Transverse colon (tissue), 4 donors: ENCODE results near the gene GRIN3B. TPM values are rescaled to one million over a fixed set of nuclear protein-coding genes. Genes with fewer than 3 reads are reported as not detected.

Source experiments
- DNase-seq: peaks from one replicate; pipeline ENCODE4 v3.0.0-alpha.2; 2019
- H3K27ac ChIP-seq, 4 donors: fragments of 200-600 bp; sonication (generic); 2 replicates each; pipeline ENCODE4 v1.5.1; 2016 to 2018; ENCODE audit warnings: inconsistent platforms in 4 of 4
- H3K27me3 ChIP-seq: fragments of 200-600 bp; sonication (generic); 2 replicates; pipeline ENCODE4 v1.5.1; 2017; ENCODE audit warnings: inconsistent platforms
- H3K36me3 ChIP-seq, 4 donors: fragments of 200-600 bp; sonication (generic); 2 replicates each; pipeline ENCODE4 v1.5.1; 2017 to 2019; ENCODE audit warnings: inconsistent platforms in 4 of 4
- H3K4me1 ChIP-seq, 4 donors: fragments of 200-600 bp; sonication (generic); 2 replicates each; pipeline ENCODE4 v1.5.1; 2017 to 2020; ENCODE audit warnings: inconsistent platforms in 4 of 4
- H3K4me3 ChIP-seq, 4 donors: fragments of 200-600 bp; sonication (generic); 1 replicate in 1 of 4; 2 replicates in 3 of 4; pipeline versions ENCODE4 v1.5.1 to v1.6.1; 2017 to 2019; ENCODE audit warnings: inconsistent platforms in 4 of 4
- H3K9me3 ChIP-seq, 2 donors: fragments of 200-600 bp; sonication (generic); 2 replicates each; pipeline ENCODE4 v1.5.1; 2017 to 2019; ENCODE audit warnings: inconsistent platforms in 2 of 2
- EP300 ChIP-seq: sonication (generic); formaldehyde crosslinking; IDR thresholded peaks from one replicate; pipeline ENCODE4 v1.6.1; 2017; ENCODE audit warnings: antibody characterized with exemption, low read depth
- POLR2A ChIP-seq: fragments of 450-650 bp; IDR thresholded peaks from one replicate; pipeline ENCODE4 v1.6.1; 2016; ENCODE audit warnings: antibody characterized with exemption, mild to moderate bottlenecking, moderate library complexity
- POLR2AphosphoS5 ChIP-seq, 3 donors: sonication (generic); formaldehyde crosslinking; IDR thresholded peaks; one replicate each; pipeline ENCODE4 v1.6.1; 2016; ENCODE audit warnings: antibody characterized with exemption in 3 of 3
- WGBS, 2 donors: methylation state at CpG; one replicate each; pipeline ENCODE4 v1.1.5; 2018; ENCODE audit warnings: low coverage in 1 of 2; 5-methylcytosine and 5-hydroxymethylcytosine counted together
- in situ Hi-C, 4 donors: fragments of 200-750 bp; cut with MboI; loops; one replicate each; pipeline versions ENCODE4 v1.15.0 to v1.15.1; 2017; ENCODE audit warnings: low sequenced_read_pairs in 3 of 4, low pct_ligation_motif_present in 1 of 4, low pct_unique_long_range_greater_than_20kb in 1 of 4
- intact Hi-C: fragments of 100-400 bp; cut with DNase I; formaldehyde crosslinking; loops from one replicate; pipeline ENCODE4 v1.15.1; 2023; ENCODE audit warnings: low total_unique reads
- total RNA-seq, 4 donors: library from RNA; depleted of rRNA; stranded (reverse); fragments of >200 nt; gene quantifications; one replicate each; pipeline ENCODE4 v1.1.0, GENCODE V29; 2016
- TF ChIP-seq, protein P1 (sequence below), 5 experiments: fragments of 200-600 bp in 3 of 5; fragments of 450-650 bp in 2 of 5; sonication (generic) in 3 of 5; IDR thresholded peaks; 1 replicate in 2 of 5; 2 replicates in 3 of 5; pipeline ENCODE4 v1.5.1; 2016 to 2017; ENCODE audit warnings: antibody characterized with exemption in 5 of 5, inconsistent platforms in 3 of 5, mild to moderate bottlenecking in 2 of 5, moderate library complexity in 1 of 5

The GRIN3B gene
- total RNA-seq, 4 donors from 2014 or later = 1.6 TPM; not detected in 3

DNA sequence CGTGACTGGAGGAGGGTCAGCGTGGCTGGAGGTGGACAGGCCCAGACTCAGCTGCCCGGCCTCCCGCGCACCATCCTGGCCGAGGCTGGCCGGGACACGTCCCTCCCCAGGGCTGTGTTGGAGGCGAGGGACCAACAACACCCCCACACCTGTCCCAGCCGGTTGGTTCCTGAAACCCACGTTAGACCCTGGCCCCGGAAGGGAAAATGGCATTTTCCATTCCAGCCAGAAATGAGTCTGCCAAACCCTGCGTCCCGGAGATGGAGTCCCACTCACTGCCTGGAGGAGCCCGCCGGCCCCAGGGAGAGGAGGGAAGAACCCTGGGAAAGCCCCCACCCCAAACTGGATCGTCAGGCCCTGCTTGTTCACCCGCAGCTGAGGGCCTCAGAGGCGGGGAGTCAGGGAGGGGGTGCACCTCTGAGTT lies 20.9 kb upstream of the GRIN3B start:
- no peak for DNase-seq
- in situ Hi-C loops (loop anchor here in 1 of 4 donors (25.0 kb wide), 1 partner anchor 117 kb away; the partner anchor contains the start of genes CFD and ELANE), intact Hi-C loops (loop anchor here (10.0 kb wide), 1 partner anchor 215 kb away; no protein-coding TSS in a partner anchor)
- no peak for TF ChIP-seq POLR2A
- TF ChIP-seq EP300 = no peak
- WGBS, 2 donors = 76% methylated on average over 19 of the region's 19 CpGs; no CpG with 5 or more reads in 1 of the 2 donors
- Histone ChIP-seq H3K27me3 (peaks cover 6% of the 10 kb centered on the region), H3K27ac (no peak overlapping the region), H3K36me3 (no peaks in the 10 kb centered on the region), H3K9me3 (no peaks in the 10 kb centered on the region), H3K4me3 (no peak overlapping the region), H3K4me1 (peaks cover 11 to 17% (median 15%) of the 10 kb centered on the region in 4 donors)

DNA sequence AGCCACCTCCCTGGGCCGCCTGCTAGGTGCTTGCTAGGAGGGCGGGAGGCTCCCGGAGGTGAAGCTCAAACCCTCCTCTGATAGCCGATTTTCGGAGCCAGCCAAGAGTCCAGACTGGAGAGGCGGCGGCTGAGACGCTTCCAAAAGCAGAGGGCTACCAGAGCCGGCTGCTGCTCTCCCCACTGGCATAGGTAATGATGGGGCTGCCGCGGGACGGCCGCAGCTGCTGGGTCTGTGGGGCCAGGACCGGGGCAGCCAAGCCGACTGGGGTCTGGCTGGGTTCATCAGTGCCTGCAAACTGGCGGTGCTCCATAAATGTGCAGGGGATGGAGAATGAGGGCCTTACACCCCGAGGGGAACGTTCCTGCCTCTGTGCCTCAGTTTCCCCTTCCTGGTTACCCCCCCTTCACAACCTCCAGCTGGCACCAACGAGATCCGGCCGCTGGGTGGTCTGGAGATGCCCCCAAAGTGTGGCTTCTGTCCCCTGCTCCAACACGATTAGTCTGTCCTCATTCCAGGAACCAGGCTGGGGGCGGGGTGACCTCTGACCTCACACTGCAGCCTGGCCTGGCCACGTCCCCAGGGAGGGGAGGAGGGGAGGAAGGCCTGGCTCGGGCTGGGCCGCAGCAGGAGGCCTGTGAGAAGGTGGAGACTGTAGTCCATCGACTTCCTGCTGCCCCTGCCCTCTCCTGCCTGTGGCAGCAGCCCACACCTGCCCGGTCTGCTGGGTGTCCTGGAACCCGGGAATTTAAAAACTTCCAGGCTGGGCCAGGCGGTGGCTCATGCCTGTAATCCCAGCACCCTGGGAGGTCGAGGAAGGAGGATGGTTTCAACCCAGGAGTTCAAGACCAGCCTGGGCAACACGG lies 19.9 kb upstream of the GRIN3B start:
- no peaks in the 10 kb centered on the region for H3K36me3 ChIP-seq
- WGBS, 2 donors = 38% methylated on average over 32 of the region's 32 CpGs; no CpG with 5 or more reads in 1 of the 2 donors
- peaks cover 11 to 25% (median 22%) of the 10 kb centered on the region in 4 donors for H3K4me1 ChIP-seq
- H3K9me3 ChIP-seq = no peaks in the 10 kb centered on the region
- DNase-seq = no peak
- TF ChIP-seq POLR2AphosphoS5 (IDR thresholded peaks at IDR 0.05) (no peak), POLR2A (no peak), EP300 (no peak)
- TF ChIP-seq, protein P1, sequence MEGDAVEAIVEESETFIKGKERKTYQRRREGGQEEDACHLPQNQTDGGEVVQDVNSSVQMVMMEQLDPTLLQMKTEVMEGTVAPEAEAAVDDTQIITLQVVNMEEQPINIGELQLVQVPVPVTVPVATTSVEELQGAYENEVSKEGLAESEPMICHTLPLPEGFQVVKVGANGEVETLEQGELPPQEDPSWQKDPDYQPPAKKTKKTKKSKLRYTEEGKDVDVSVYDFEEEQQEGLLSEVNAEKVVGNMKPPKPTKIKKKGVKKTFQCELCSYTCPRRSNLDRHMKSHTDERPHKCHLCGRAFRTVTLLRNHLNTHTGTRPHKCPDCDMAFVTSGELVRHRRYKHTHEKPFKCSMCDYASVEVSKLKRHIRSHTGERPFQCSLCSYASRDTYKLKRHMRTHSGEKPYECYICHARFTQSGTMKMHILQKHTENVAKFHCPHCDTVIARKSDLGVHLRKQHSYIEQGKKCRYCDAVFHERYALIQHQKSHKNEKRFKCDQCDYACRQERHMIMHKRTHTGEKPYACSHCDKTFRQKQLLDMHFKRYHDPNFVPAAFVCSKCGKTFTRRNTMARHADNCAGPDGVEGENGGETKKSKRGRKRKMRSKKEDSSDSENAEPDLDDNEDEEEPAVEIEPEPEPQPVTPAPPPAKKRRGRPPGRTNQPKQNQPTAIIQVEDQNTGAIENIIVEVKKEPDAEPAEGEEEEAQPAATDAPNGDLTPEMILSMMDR (IDR thresholded peaks at IDR 0.05) = no peak
- no peak overlapping the region for H3K4me3 ChIP-seq
- in situ Hi-C loops (loop anchor here (5.0 to 25.0 kb wide), 5 partner anchors 56 to 216 kb away; partner anchors contain the start of genes CFD (in 2 of the 4), ELANE (in 2 of the 4) and ARID3A (in 1 of the 4)), intact Hi-C loops (loop anchor here (5.0 kb wide), 1 partner anchor 123 kb away; the partner anchor contains the start of gene CFD)
- H3K27me3 ChIP-seq = peaks cover 6% of the 10 kb centered on the region
- H3K27ac ChIP-seq = no peak overlapping the region

- TF ChIP-seq POLR2A (no peak), POLR2AphosphoS5 (IDR thresholded peaks at IDR 0.05) (no peak)
- TF ChIP-seq, protein P1 (IDR thresholded peaks at IDR 0.05) = peak in 4 of 5 experiments; percentile 85 to 97 (median 92)
- Histone ChIP-seq H3K27ac (peak overlapping the region; percentile 83 to 94 (median 88)), H3K9me3 (no peaks in the 10 kb centered on the region), H3K36me3 (no peaks in the 10 kb centered on the region), H3K4me3 (peak overlapping the region in 3 of 4 donors; percentile 22 to 47 (median 27)), H3K27me3 (peaks cover 6% of the 10 kb centered on the region), H3K4me1 (peaks cover 11 to 27% (median 22%) of the 10 kb centered on the region in 4 donors)
- 1% methylated on average over 33 of the region's 46 CpGs; no CpG with 5 or more reads in 1 of the 2 donors for WGBS, 2 donors
- intact Hi-C loops (loop anchor here (1.0 to 5.0 kb wide), 2 partner anchors 60 to 125 kb away; partner anchors contain the start of gene CFD), in situ Hi-C loops (loop anchor here (5.0 to 25.0 kb wide), 5 partner anchors 58 to 218 kb away; partner anchors contain the start of genes CFD (in 2 of the 4), ELANE (in 2 of the 4) and ARID3A (in 1 of the 4))
- DNase-seq = peak; percentile 82
Observed at GRCh38 chr19:982567-983170, 17.6 kb upstream of the GRIN3B start.

DNA sequence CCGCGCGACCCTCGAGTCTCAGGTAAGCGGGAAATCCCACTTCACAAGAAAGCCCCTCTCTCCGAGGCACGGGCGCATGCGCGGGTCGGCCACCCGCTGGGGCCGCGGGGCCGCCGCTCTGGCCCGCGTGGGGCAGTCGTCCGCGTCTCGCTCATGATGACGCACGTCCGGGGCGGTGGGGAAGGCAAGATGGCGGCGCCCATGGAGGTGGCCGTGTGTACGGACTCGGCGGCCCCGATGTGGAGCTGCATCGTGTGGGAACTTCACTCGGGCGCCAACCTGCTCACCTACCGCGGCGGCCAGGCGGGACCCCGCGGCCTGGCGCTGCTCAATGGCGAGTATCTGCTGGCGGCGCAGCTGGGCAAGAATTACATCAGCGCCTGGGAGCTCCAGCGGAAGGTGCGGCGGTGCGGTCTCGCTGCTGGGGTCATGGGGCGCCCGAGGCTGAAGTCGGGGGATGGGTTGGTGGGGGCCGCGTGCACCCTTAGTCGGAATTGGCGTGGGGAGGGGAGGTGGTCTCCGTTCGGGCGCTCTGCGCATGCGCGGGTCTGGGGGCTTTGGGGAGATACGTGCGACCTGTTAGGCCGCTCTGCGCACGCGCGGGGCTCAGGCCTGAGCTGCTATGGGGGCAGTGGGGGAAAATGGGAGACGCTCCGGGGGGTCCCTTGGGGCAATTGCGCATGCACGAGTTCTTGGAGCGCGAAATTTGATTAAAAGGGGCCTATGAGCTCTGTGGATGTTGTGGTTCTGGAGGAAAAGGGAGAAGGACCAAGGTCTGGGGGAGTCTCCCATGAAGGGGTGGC lies 15.9 kb upstream of the GRIN3B start, which contains the start of gene WDR18:
Gene WDR18, plus strand, starts transcription at position 181 of the 803 bp plus-strand sequence. Its CDS starts 9 bp downstream, at position 190.
- H3K36me3 ChIP-seq = no peaks in the 10 kb centered on the region
- intact Hi-C loops = loop anchor here (5.0 kb wide), 1 partner anchor 127 kb away; the partner anchor contains the start of gene CFD
- peak within 1 kb of the TSS; percentile 69 to 100 (median 76) for H3K4me3 ChIP-seq
- peak; percentile 94 for DNase-seq
- H3K27ac ChIP-seq = peak within 1 kb of the TSS; percentile 83 to 94 (median 88)
- H3K27me3 ChIP-seq = peaks cover 2% of the 10 kb centered on the region
- 1% methylated on average over 53 of the region's 78 CpGs; no CpG with 5 or more reads in 1 of the 2 donors for WGBS, 2 donors
- in situ Hi-C loops = loop anchor here (5.0 to 25.0 kb wide), 5 partner anchors 60 to 220 kb away; partner anchors contain the start of genes CFD (in 2 of the 4), ELANE (in 2 of the 4) and ARID3A (in 1 of the 4)
- TF ChIP-seq EP300 (no peak), POLR2A (peak; percentile 56), POLR2AphosphoS5 (IDR thresholded peaks at IDR 0.05) (peak; percentile 69 to 87 (median 81))
- TF ChIP-seq, protein P1 (IDR thresholded peaks at IDR 0.05) = peak; percentile 23 to 44 (median 35)
- H3K9me3 ChIP-seq = no peaks in the 10 kb centered on the region
- H3K4me1 ChIP-seq = peaks cover 11 to 27% (median 22%) of the 10 kb centered on the region in 4 donors
